SK-N-SH (cell line): ENCODE measurements around the gene SDK1. TPM values are rescaled to one million over a fixed set of nuclear protein-coding genes. Genes with fewer than 3 reads are reported as not detected.

Source experiments
- CTCF ChIA-PET: fragments of 300-600, 350-600 bp; formaldehyde crosslinking; extraction: SDS; loops from one replicate; lab custom pipeline; 2021; lab: Yijun Ruan, JAX
- POLR2A ChIA-PET: fragments of 350-600 bp; sonication (Branson Sonifier 250); formaldehyde crosslinking; extraction: SDS; loops from one replicate; lab custom pipeline; 2020; ENCODE audit warnings: antibody characterized with exemption, inconsistent platforms; lab: Yijun Ruan, JAX
- DNase-seq: peaks from one replicate; pipeline ENCODE4 v3.0.0; 2012
- H2AFZ ChIP-seq: fragments of 200-600 bp; sonication (generic); 2 replicates; pipeline ENCODE4 v1.8.1; 2016; ENCODE audit warnings: antibody characterized with exemption, mild to moderate bottlenecking, low read depth
- H3F3A ChIP-seq: fragments of 200-600 bp; sonication (generic); replicated peaks from 2 replicates; pipeline ENCODE3; 2016; ENCODE audit warnings: antibody characterized with exemption, mild to moderate bottlenecking; ENCODE audit not compliant: insufficient read depth
- H3K27ac ChIP-seq, 2 experiments: fragments of 200-500 bp in 1 of 2; fragments of 200-600 bp in 1 of 2; sonication (Bioruptor generic) in 1 of 2; sonication (generic), shearing (Covaris generic) in 1 of 2; 2 replicates each; pipeline versions ENCODE4 v1.5.1 to v1.6.1; 2014 to 2016; ENCODE audit warnings: low read depth in 2 of 2, inconsistent platforms in 1 of 2, low read length in 1 of 2, mild to moderate bottlenecking in 1 of 2, mixed read lengths in 1 of 2
- H3K27me3 ChIP-seq: fragments of 200-600 bp; sonication (generic), shearing (Covaris generic); 2 replicates; pipeline ENCODE4 v1.6.1; 2016; ENCODE audit warnings: mixed run types; ENCODE audit not compliant: insufficient read depth
- H3K36me3 ChIP-seq, 2 experiments: fragments of 200-500 bp in 1 of 2; fragments of 200-600 bp in 1 of 2; sonication (Bioruptor generic) in 1 of 2; sonication (generic) in 1 of 2; replicated peaks in 1 of 2; 2 replicates each; pipeline versions ENCODE3 to v1.5.1; 2014 to 2016; ENCODE audit warnings: low read length in 1 of 2, mild to moderate bottlenecking in 1 of 2; ENCODE audit not compliant: insufficient read depth in 2 of 2, control insufficient read depth in 1 of 2
- H3K4me1 ChIP-seq, 2 experiments: fragments of 200-500 bp in 1 of 2; fragments of 200-600 bp in 1 of 2; sonication (Bioruptor generic) in 1 of 2; sonication (generic), shearing (Covaris generic) in 1 of 2; 2 replicates each; pipeline versions ENCODE4 v1.5.1 to v1.6.1; 2014 to 2016; ENCODE audit warnings: low read depth in 1 of 2, low read length in 1 of 2, mixed run types in 1 of 2; ENCODE audit not compliant: insufficient read depth in 2 of 2, control insufficient read depth in 1 of 2
- H3K4me2 ChIP-seq: fragments of 200-600 bp; sonication (generic), shearing (Covaris generic); 2 replicates; pipeline ENCODE4 v1.6.1; 2017; ENCODE audit warnings: mixed run types
- H3K4me3 ChIP-seq, 2 experiments: fragments of 200-500 bp in 1 of 2; fragments of 200-600 bp in 1 of 2; sonication (Bioruptor generic) in 1 of 2; sonication (generic), shearing (Covaris generic) in 1 of 2; 2 replicates each; pipeline versions ENCODE4 v1.5.1 to v1.8.1; 2014 to 2016; ENCODE audit warnings: low read depth in 2 of 2, inconsistent platforms in 1 of 2, low read length in 1 of 2, mild to moderate bottlenecking in 1 of 2, mixed read lengths in 1 of 2, moderate library complexity in 1 of 2
- H3K79me2 ChIP-seq: fragments of 200-600 bp; sonication (generic); 2 replicates; pipeline ENCODE4 v1.8.1; 2017; ENCODE audit warnings: mild to moderate bottlenecking; ENCODE audit not compliant: insufficient read depth
- H3K9ac ChIP-seq: fragments of 200-600 bp; sonication (generic); 2 replicates; pipeline ENCODE4 v1.6.1; 2017; ENCODE audit warnings: mixed run types
- H3K9me2 ChIP-seq: fragments of 200-600 bp; sonication (generic); 2 replicates; pipeline ENCODE4 v1.6.1; 2017; ENCODE audit warnings: mixed run types
- H3K9me3 ChIP-seq: fragments of 200-600 bp; sonication (generic); 2 replicates; pipeline ENCODE4 v1.6.1; 2017; ENCODE audit warnings: mixed run types, mild to moderate bottlenecking, moderate library complexity
- H4K20me1 ChIP-seq: fragments of 200-600 bp; sonication (generic); 2 replicates; pipeline ENCODE4 v1.6.1; 2017; ENCODE audit warnings: mild to moderate bottlenecking, mixed run types; ENCODE audit not compliant: insufficient read depth
- CHD2 ChIP-seq: fragments of 150-350 bp; IDR thresholded peaks from 2 replicates; pipeline ENCODE4 v1.6.1; 2018; ENCODE audit warnings: low read length; ENCODE audit not compliant: partially characterized antibody
- CTCF ChIP-seq: fragments of 200-600 bp; sonication (generic); IDR thresholded peaks from 2 replicates; pipeline ENCODE4 v1.6.1; 2017; ENCODE audit warnings: antibody characterized with exemption, mild to moderate bottlenecking, moderate library complexity
- ELF1 ChIP-seq: IDR thresholded peaks from 2 replicates; pipeline ENCODE4 v1.4.0; 2012
- EZH2phosphoT487 ChIP-seq: fragments of 200-600 bp; sonication (generic); IDR thresholded peaks from 2 replicates; pipeline ENCODE4 v1.6.1; 2017; ENCODE audit warnings: low read depth, mixed run types, mild to moderate bottlenecking, antibody characterized with exemption, moderate library complexity, borderline replicate concordance
- FOSL2 ChIP-seq: IDR thresholded peaks from 2 replicates; pipeline ENCODE4 v1.4.0; 2012; ENCODE audit warnings: low read depth, mild to moderate bottlenecking, moderate library complexity, borderline replicate concordance
- FOXJ3 ChIP-seq: sonication (generic); formaldehyde crosslinking; IDR thresholded peaks from 2 replicates; pipeline ENCODE4 v1.5.1; 2020; ENCODE audit warnings: mild to moderate bottlenecking, missing genetic modification reagents
- FOXM1 ChIP-seq: IDR thresholded peaks from 2 replicates; pipeline ENCODE4 v1.4.0; 2012; ENCODE audit warnings: low read depth, mild to moderate bottlenecking
- GATA2 ChIP-seq: sonication (generic); formaldehyde crosslinking; IDR thresholded peaks from 2 replicates; pipeline ENCODE4 v1.5.0; 2020; ENCODE audit warnings: mild to moderate bottlenecking, missing genetic modification reagents
- IRF3 ChIP-seq: fragments of 150-350 bp; IDR thresholded peaks from 2 replicates; pipeline ENCODE4 v1.6.1; 2016; ENCODE audit warnings: mild to moderate bottlenecking, low read depth, low read length
- JUND ChIP-seq: IDR thresholded peaks from 2 replicates; pipeline ENCODE4 v1.4.0; 2012
- MAX ChIP-seq: IDR thresholded peaks from 2 replicates; pipeline ENCODE4 v1.4.0; 2012; ENCODE audit warnings: low read depth
- MEF2A ChIP-seq: IDR thresholded peaks from 2 replicates; pipeline ENCODE4 v1.4.0; 2012; ENCODE audit warnings: low read depth, borderline replicate concordance
- MXI1 ChIP-seq: IDR thresholded peaks from 2 replicates; pipeline ENCODE4 v1.6.1; 2012; ENCODE audit warnings: mild to moderate bottlenecking, low read depth, low read length, improper control_type of control experiment
- NFIC ChIP-seq: IDR thresholded peaks from 2 replicates; pipeline ENCODE4 v1.4.0; 2012; ENCODE audit warnings: borderline replicate concordance
- NRF1 ChIP-seq: IDR thresholded peaks from 2 replicates; pipeline ENCODE4 v1.6.1; 2012; ENCODE audit warnings: low read depth, mild to moderate bottlenecking, low read length
- PBX3 ChIP-seq: IDR thresholded peaks from 2 replicates; pipeline ENCODE4; 2012
- POLR2AphosphoS5 ChIP-seq: IDR thresholded peaks from 2 replicates; pipeline ENCODE4 v1.6.1; 2012; ENCODE audit warnings: low read depth, low read length
- RFX5 ChIP-seq: IDR thresholded peaks from 2 replicates; pipeline ENCODE4 v1.6.1; 2012; ENCODE audit warnings: mild to moderate bottlenecking, improper control_type of control experiment, low read length
- RXRA ChIP-seq: IDR thresholded peaks from 2 replicates; pipeline ENCODE4 v1.4.0; 2012; ENCODE audit warnings: low read depth, mild to moderate bottlenecking, borderline replicate concordance
- SIN3A ChIP-seq: IDR thresholded peaks from 2 replicates; pipeline ENCODE4 v1.6.1; 2012; ENCODE audit warnings: low read depth, mild to moderate bottlenecking, low read length, moderate library complexity, borderline replicate concordance
- TCF12 ChIP-seq: IDR thresholded peaks from 2 replicates; pipeline ENCODE4 v1.4.0; 2012
- TEAD4 ChIP-seq: IDR thresholded peaks from 2 replicates; pipeline ENCODE4 v1.4.0; 2012; ENCODE audit warnings: mild to moderate bottlenecking, borderline replicate concordance; ENCODE audit not compliant: insufficient read depth
- WGBS: methylation state at CpG from one replicate; pipeline ENCODE4 v1.1.6; 2017; ENCODE audit warnings: low lambda C conversion rate; 5-methylcytosine and 5-hydroxymethylcytosine counted together
- polyA plus RNA-seq, 3 experiments: library from polyadenylated mRNA; depleted of rRNA; stranded (reverse); fragments of >200 nt; gene quantifications; 2 replicates each; pipeline ENCODE4 v1.2.3, GENCODE V29; 2012

The SDK1 gene
- polyA plus RNA-seq, 1 of the 3 experiments (the other 2 are of a cell fraction) = 1.2 TPM

GRCh38 chr7:3884543-3884942, 583.5 kb downstream of the SDK1 start:
- H2AFZ ChIP-seq = no peak overlapping the region
- H3K9me3 ChIP-seq = no peaks in the 10 kb centered on the region
- no peaks in the 10 kb centered on the region for H3K27me3 ChIP-seq
- no peak for DNase-seq
- POLR2A ChIA-PET = no interaction called here
- no peak overlapping the region for H3K4me3 ChIP-seq
- H3K4me1 ChIP-seq = peaks cover 0 to 12% of the 10 kb centered on the region in 2 experiments; a peak in 2 of 4 replicates
- no peaks in the 10 kb centered on the region for H3K36me3 ChIP-seq
- WGBS = 59% methylated on average over 6 of the region's 6 CpGs
- no peaks in the 10 kb centered on the region for H3F3A ChIP-seq
- no peaks in the 10 kb centered on the region for H3K9me2 ChIP-seq
- H3K79me2 ChIP-seq = no peaks in the 10 kb centered on the region
- CTCF ChIA-PET = interaction anchor here (1.5 kb wide), 1 partner anchor 13 kb away, joined by 7 read pairs; no protein-coding TSS in a partner anchor
- no peak overlapping the region for H3K4me2 ChIP-seq
- TF ChIP-seq PBX3 = no peak
- no peak for TF ChIP-seq EZH2phosphoT487
- TF ChIP-seq TCF12 = no peak
- no peak for TF ChIP-seq MAX
- no peak for TF ChIP-seq JUND
- no peak for TF ChIP-seq RFX5
- no peak for TF ChIP-seq SIN3A
- no peak for TF ChIP-seq MEF2A
- TF ChIP-seq POLR2AphosphoS5 = no peak
- no peak for TF ChIP-seq GATA2
- TF ChIP-seq NFIC = no peak
- TF ChIP-seq CTCF = no peak
- no peak for TF ChIP-seq CHD2
- H3K9ac ChIP-seq = no peak overlapping the region
- H3K27ac ChIP-seq = no peak overlapping the region
- H4K20me1 ChIP-seq = no peaks in the 10 kb centered on the region

- Histone ChIP-seq H4K20me1 (no peaks in the 10 kb centered on the region), H3K79me2 (no peaks in the 10 kb centered on the region)
- DNase-seq = no peak
- TF ChIP-seq TEAD4 (no peak), FOSL2 (no peak), RFX5 (no peak), CTCF (no peak), IRF3 (no peak), FOXJ3 (no peak), NFIC (no peak), MXI1 (no peak), TCF12 (no peak), RXRA (no peak), SIN3A (no peak), FOXM1 (no peak), NRF1 (no peak), ELF1 (no peak)
- TF ChIP-seq, all 33 proteins: peak for 0
- Histone ChIP-seq H3K9me2 (no peaks in the 10 kb centered on the region), H3F3A (no peaks in the 10 kb centered on the region), H3K4me1 (no peaks in the 10 kb centered on the region), H3K4me3 (no peak overlapping the region), H3K36me3 (no peaks in the 10 kb centered on the region), H3K27me3 (no peaks in the 10 kb centered on the region), H3K9me3 (no peaks in the 10 kb centered on the region), H3K27ac (no peak overlapping the region), H3K9ac (no peak overlapping the region), H2AFZ (no peak overlapping the region), H3K4me2 (no peak overlapping the region)
- WGBS = 25% methylated on average over 4 of the region's 4 CpGs
- POLR2A ChIA-PET = no interaction called here
- CTCF ChIA-PET = interaction anchor here (1.3 to 1.5 kb wide), 4 partner anchors 9 to 13 kb away, joined by 3 to 5 read pairs (median 4); no protein-coding TSS in a partner anchor
Observed at GRCh38 chr7:3887096-3887690, 586.1 kb downstream of the SDK1 start.
